ENCODE measurements around the gene TBC1D24. TPM values are rescaled to one million over a fixed set of nuclear protein-coding genes. Genes with fewer than 3 reads are reported as not detected.
"Not testable (repeated sequence)": the region's sequence is repeated elsewhere in the genome, so short reads cannot be mapped to it uniquely, and the experiment has no call there.

Gene TBC1D24
- total and polyA plus RNA-seq, 8 donors: 3.2 to 35.6 (median 9.0) TPM

DNA sequence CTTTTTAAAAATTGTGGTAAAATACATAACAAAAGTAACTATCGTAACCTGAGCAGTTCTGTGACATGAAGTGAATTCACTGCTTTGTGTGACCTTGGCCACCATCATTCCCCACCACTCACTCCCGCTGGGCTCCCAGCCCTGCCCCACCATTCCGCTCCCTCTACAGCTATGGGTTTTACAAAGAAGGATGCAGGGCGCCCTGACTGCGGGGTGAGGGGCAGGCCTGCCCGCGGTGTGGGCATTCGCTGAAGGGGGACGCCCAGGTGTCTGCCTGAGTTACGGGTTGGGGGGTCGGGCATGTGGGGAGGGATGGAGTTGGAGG is 56.4 kb downstream of the TBC1D24 start, which contains the start of gene CEMP1:
TSS of gene CEMP1 (minus strand) at position 38 of the 325 bp plus-strand sequence. CDS start 335 bp downstream, outside the sequence.
- TF ChIP-seq EP300 (IDR thresholded peaks at IDR 0.05): no peak
- no peak for TF ChIP-seq POLR2AphosphoS5 (IDR thresholded peaks at IDR 0.05)
- no peak for TF ChIP-seq POLR2A (IDR thresholded peaks at IDR 0.05)
- TF ChIP-seq, protein P1, sequence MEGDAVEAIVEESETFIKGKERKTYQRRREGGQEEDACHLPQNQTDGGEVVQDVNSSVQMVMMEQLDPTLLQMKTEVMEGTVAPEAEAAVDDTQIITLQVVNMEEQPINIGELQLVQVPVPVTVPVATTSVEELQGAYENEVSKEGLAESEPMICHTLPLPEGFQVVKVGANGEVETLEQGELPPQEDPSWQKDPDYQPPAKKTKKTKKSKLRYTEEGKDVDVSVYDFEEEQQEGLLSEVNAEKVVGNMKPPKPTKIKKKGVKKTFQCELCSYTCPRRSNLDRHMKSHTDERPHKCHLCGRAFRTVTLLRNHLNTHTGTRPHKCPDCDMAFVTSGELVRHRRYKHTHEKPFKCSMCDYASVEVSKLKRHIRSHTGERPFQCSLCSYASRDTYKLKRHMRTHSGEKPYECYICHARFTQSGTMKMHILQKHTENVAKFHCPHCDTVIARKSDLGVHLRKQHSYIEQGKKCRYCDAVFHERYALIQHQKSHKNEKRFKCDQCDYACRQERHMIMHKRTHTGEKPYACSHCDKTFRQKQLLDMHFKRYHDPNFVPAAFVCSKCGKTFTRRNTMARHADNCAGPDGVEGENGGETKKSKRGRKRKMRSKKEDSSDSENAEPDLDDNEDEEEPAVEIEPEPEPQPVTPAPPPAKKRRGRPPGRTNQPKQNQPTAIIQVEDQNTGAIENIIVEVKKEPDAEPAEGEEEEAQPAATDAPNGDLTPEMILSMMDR (IDR thresholded peaks at IDR 0.05): no peak
- DNase-seq: no peak
- Histone ChIP-seq H3K9me3 (no peaks in the 10 kb centered on the region), H3K27me3 (no peaks in the 10 kb centered on the region), H3K27ac (peak within 1 kb of the TSS; percentile 90 to 99 (median 97)), H3K4me3 (peak within 1 kb of the TSS; percentile 56 to 73 (median 66)), H3K36me3 (peaks cover 16 to 45% (median 37%) of the 10 kb centered on the region in 4 donors), H3K4me1 (peaks cover 14 to 31% (median 16%) of the 10 kb centered on the region in 4 donors)
- intact Hi-C loops (cut with DNase I; ENCODE audit: low total_unique reads): loop anchor here (10.0 kb wide), 1 partner anchor 63 kb away; no protein-coding TSS in a partner anchor
- WGBS, 5 donors: 8 to 14% (median 10%) methylated on average over 10 to 11 of the region's 11 CpGs

DNA sequence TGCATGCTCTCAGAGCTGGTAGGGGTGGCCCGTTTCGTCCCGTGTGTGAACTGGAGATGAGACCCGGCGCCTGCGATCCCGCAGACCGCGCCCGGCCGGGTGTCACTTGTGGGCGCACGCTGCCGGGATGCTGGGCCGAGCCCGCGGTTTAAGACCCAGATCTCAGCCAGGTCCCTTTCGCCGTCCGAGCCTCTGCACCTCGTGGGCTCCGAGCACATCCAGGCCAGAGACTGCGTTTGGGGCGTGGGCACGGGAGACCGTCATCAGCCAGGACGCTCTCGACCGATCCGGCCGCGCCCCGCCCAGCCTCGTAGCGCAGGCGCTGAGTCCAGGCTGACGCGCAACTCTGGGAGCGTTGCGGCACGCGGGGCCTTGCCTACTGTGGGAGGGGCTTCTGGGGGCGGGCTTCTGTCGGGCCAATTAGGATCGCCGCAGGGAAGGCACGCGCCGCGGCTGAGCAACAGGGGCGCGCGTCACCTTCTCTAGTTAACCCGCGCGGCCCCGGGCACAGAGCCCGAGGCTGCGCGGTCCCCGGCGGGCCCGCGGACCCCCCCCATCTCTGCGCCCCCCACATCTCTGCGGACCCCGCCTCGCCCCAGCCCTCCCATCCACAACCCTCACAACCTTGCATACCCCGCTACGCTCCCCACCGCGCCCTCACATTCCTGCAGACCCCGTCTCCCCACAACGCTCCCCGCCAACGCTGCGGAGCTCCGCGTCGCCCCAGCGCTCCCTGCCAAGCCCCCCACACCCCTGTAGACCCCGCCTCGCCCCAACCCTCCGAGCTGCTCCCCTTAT is 57.0 kb downstream of the TBC1D24 start:
- no peaks in the 10 kb centered on the region for H3K9me3 ChIP-seq
- intact Hi-C loops (cut with DNase I; ENCODE audit: low total_unique reads): loop anchor here (10.0 kb wide), 1 partner anchor 63 kb away; no protein-coding TSS in a partner anchor

DNA sequence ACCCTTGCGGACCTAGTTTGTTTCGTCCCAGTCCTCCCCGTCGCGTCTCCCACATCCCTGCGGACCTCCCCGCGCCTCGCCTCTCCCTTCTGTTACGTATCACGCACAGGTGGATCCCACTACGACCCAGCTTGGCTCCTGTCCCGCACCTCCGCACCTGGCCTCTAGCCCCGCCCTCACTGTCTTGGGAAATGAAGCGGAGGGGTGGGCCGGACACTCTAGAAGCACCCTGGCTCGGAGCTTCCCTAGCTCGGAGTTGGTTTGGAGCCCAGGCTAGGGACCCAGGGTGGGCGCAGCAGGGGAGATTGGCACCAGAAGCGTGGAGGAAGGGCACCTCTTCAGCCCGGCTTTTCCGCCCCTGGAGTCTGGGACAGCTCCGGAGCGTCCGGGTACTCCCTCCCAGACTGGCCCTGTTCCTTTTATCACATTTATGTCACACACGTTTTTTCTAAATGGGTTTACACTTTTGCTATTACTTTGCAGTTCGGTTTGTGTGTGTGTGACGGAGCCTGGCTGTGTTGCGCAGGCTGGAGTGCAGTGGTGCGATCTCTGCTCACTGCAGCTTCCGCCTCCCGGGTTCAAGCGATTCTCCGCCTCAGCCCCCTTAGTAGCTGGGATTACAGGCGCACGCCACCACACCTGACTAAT is 57.7 kb downstream of the TBC1D24 start:
- peak; percentile 88 to 92 for DNase-seq
- Histone ChIP-seq H3K4me1 (peaks cover 20 to 38% (median 26%) of the 10 kb centered on the region in 4 donors), H3K9me3 (no peaks in the 10 kb centered on the region), H3K27ac (peak overlapping the region; percentile 90 to 99 (median 97)), H3K27me3 (no peaks in the 10 kb centered on the region), H3K36me3 (peaks cover 15 to 32% (median 24%) of the 10 kb centered on the region in 4 donors), H3K4me3 (peak overlapping the region; percentile 56 to 73 (median 66))
- WGBS, 5 donors: 1 to 3% (median 1%) methylated on average over 34 to 37 of the region's 37 CpGs
- intact Hi-C loops (cut with DNase I; ENCODE audit: low total_unique reads): loop anchor here (10.0 kb wide), 1 partner anchor 62 kb away; no protein-coding TSS in a partner anchor
- TF ChIP-seq EP300 (IDR thresholded peaks at IDR 0.05) (no peak), POLR2AphosphoS5 (IDR thresholded peaks at IDR 0.05) (peak; percentile 19 to 44 (median 36))

More for the DNA sequence above, 57.0 kb downstream of the TBC1D24 start:
- H3K27me3 ChIP-seq: no peaks in the 10 kb centered on the region
- H3K4me1 ChIP-seq: peaks cover 17 to 34% (median 21%) of the 10 kb centered on the region in 4 donors
- peak; percentile 99 to 100 for DNase-seq
- TF ChIP-seq EP300 (IDR thresholded peaks at IDR 0.05) (no peak), POLR2A (IDR thresholded peaks at IDR 0.05) (no peak), POLR2AphosphoS5 (IDR thresholded peaks at IDR 0.05) (peak; percentile 88 to 95 (median 95))
- TF ChIP-seq, protein P1 (IDR thresholded peaks at IDR 0.05): no peak
- peak overlapping the region; percentile 56 to 73 (median 66) for H3K4me3 ChIP-seq
- 0 to 1% (median 1%) methylated on average over 18 to 83 of the region's 84 CpGs for WGBS, 5 donors
- peak overlapping the region; percentile 90 to 99 (median 97) for H3K27ac ChIP-seq
- H3K36me3 ChIP-seq: peaks cover 16 to 39% (median 31%) of the 10 kb centered on the region in 4 donors

DNA sequence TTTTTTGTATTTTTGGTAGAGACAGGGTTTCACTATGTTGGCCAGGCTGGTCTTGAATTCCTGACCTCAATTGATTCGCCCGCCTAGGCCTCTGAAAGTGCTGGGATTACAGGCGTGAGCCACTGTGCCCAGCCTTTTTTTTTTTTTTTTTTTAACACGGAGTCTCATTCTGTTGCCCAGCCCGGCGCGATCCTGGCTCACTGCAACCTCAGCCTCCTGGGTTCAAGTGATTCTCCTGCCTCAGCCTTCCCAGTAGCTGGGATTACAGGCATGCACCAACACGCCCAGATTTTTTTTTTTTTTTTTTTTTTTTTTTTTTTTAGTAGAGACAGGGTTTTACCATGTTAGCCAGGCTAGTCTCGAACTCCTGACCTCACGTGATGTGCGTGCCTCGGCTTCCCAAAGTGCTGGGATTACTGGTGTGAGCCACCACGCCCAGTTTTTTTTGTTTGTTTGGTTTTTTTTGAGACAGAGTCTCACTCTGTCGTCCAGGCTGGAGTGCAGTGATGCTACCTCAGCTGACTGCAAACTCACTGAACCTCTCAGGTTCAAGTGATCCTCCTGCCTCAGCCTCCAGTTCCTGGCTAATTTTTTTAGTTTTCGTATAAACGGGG is 58.3 kb downstream of the TBC1D24 start:
- intact Hi-C loops (cut with DNase I; ENCODE audit: low total_unique reads): loop anchor here (10.0 kb wide), 1 partner anchor 62 kb away; no protein-coding TSS in a partner anchor
- Histone ChIP-seq H3K4me1 (peaks cover 20 to 38% (median 26%) of the 10 kb centered on the region in 4 donors), H3K4me3 (peak overlapping the region; percentile 56 to 73 (median 66)), H3K27ac (peak overlapping the region; percentile 90 to 99 (median 97)), H3K36me3 (peaks cover 9 to 26% (median 17%) of the 10 kb centered on the region in 4 donors)
- peak in 1 of 2 donors; percentile 17 for DNase-seq
- 22 to 34% (median 26%) methylated on average over 14 to 16 of the region's 16 CpGs for WGBS, 5 donors
- not testable (repeated sequence) for H3K27me3 ChIP-seq, H3K9me3 ChIP-seq

DNA sequence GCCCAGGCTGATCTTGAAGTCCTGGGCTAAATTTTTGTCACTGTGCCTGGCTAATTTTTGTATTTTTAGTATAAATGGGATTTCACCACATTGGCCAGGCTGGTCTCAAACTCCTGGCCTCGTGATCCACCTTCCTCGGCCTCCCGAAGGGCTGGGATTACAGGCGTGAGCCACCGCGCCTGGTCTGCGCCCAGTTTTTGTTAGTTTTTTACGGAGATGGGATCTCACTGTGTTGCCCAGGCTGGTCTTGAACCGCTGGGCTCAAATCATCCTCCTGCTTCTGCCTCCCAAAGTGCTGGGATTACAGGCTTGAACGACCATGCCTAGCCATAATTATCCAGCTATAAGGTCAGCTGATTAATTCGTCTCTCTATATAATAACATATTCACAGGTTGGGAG is 59.0 kb downstream of the TBC1D24 start:
- Histone ChIP-seq H3K27me3 (no peaks in the 10 kb centered on the region), H3K9me3 (no peaks in the 10 kb centered on the region), H3K4me3 (no peak overlapping the region), H3K4me1 (peaks cover 24 to 43% (median 30%) of the 10 kb centered on the region in 4 donors), H3K36me3 (peaks cover 2 to 19% (median 11%) of the 10 kb centered on the region in 4 donors), H3K27ac (peak overlapping the region in 2 of 5 donors; percentile 89 to 97)
- no peak for TF ChIP-seq POLR2A (IDR thresholded peaks at IDR 0.05)
- 83 to 90% (median 88%) methylated on average over 11 of the region's 11 CpGs for WGBS, 5 donors
- intact Hi-C loops (cut with DNase I; ENCODE audit: low total_unique reads): loop anchor here (10.0 kb wide), 1 partner anchor 61 kb away; no protein-coding TSS in a partner anchor
- DNase-seq: no peak

DNA sequence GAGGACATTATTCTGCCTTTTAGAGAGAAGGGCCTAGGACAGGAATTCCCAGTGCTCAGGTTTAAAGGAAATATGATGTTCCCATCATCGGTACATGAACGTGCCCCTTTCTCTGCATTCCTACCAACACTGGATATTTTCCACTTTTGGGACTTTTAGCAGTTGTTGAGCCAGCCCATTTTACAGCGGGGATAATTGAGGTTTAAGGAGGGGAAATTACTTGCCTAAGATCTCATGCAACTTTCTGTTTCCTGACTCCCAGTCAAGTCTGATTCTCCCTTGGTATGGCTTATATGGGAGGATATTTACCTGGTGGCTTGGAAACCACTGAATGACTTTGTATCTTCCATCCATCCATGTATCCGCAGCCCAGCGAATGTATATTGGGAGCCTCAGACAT is 59.4 kb downstream of the TBC1D24 start:
- intact Hi-C loops (cut with DNase I; ENCODE audit: low total_unique reads): loop anchor here (10.0 kb wide), 1 partner anchor 60 kb away; no protein-coding TSS in a partner anchor
- Histone ChIP-seq H3K27ac (peak overlapping the region in 2 of 5 donors; percentile 89 to 97), H3K36me3 (peaks cover 0 to 15% (median 7%) of the 10 kb centered on the region in 4 donors), H3K4me1 (peaks cover 28 to 48% (median 34%) of the 10 kb centered on the region in 4 donors)
- WGBS, 5 donors: 77 to 94% (median 83%) methylated on average over 5 of the region's 5 CpGs
- not testable (repeated sequence) for H3K27me3 ChIP-seq, DNase-seq, H3K4me3 ChIP-seq, H3K9me3 ChIP-seq

Data from stomach (tissue), 9 donors.